Measurements from ENCODE around the gene SHMT2.
A peak's percentile ranks its signal among the peaks of the same experiment; 100 is the strongest.

Gene SHMT2

GRCh38 chr12:57237932-57238853 lies 8.7 kb downstream of the SHMT2 start:
- DNase-seq: peak in 1 of 56 donors; percentile 31

GRCh38 chr12:57238854-57239554 lies 9.5 kb downstream of the SHMT2 start:
- peak in 53 of 56 donors; percentile 22 to 88 (median 71) for DNase-seq

- peak in 3 of 56 donors; percentile 45 to 55 (median 51) for DNase-seq
Observed at GRCh38 chr12:57239587-57240065, 10.1 kb downstream of the SHMT2 start.

- DNase-seq: peak in 47 of 56 donors; percentile 10 to 83 (median 54)
Observed at GRCh38 chr12:57240066-57240921, 10.8 kb downstream of the SHMT2 start.

GRCh38 chr12:57240926-57241401 lies 11.5 kb downstream of the SHMT2 start:
- DNase-seq: peak in 2 of 56 donors; percentile 17 to 52

GRCh38 chr12:57241402-57242310 lies 12.1 kb downstream of the SHMT2 start:
- peak in 8 of 56 donors; percentile 14 to 45 (median 30) for DNase-seq

- DNase-seq: peak in 13 of 56 donors; percentile 16 to 50 (median 33)
Observed at GRCh38 chr12:57242329-57242690, 12.8 kb downstream of the SHMT2 start.

GRCh38 chr12:57242691-57243454 lies 13.4 kb downstream of the SHMT2 start:
- DNase-seq: peak in 32 of 56 donors; percentile 5 to 64 (median 28)

GRCh38 chr12:57243521-57244311 lies 14.2 kb downstream of the SHMT2 start:
- DNase-seq: peak in 33 of 56 donors; percentile 8 to 71 (median 35)

- no peak for DNase-seq
Observed at GRCh38 chr12:57244312-57244696, 14.8 kb downstream of the SHMT2 start.

- no peak for DNase-seq
Observed at GRCh38 chr12:57247041-57247440, 17.5 kb downstream of the SHMT2 start.

- peak in 1 of 56 donors; percentile 33 for DNase-seq
Observed at GRCh38 chr12:57248934-57249742, 19.6 kb downstream of the SHMT2 start.

- DNase-seq: no peak
Observed at GRCh38 chr12:57250541-57250940, 21.0 kb downstream of the SHMT2 start.

GRCh38 chr12:57250956-57251355 lies 21.4 kb downstream of the SHMT2 start, which contains the start of gene STAC3:
TSS of gene STAC3 (minus strand) at chr12:57251187. CDS start at chr12:57249636, 1,551 bp downstream.
- no peak for DNase-seq

- no peak for DNase-seq
Observed at GRCh38 chr12:57254506-57255280, 25.2 kb downstream of the SHMT2 start.

- no peak for DNase-seq
Observed at GRCh38 chr12:57255916-57256315, 26.4 kb downstream of the SHMT2 start.
